ENCODE data around the gene CEP104. TPM values are rescaled to one million over a fixed set of nuclear protein-coding genes. Genes with fewer than 3 reads are reported as not detected.

CEP104 gene
- total RNA-seq, 2 experiments from 2014 or later, result 33.6 to 35.5 TPM

DNA sequence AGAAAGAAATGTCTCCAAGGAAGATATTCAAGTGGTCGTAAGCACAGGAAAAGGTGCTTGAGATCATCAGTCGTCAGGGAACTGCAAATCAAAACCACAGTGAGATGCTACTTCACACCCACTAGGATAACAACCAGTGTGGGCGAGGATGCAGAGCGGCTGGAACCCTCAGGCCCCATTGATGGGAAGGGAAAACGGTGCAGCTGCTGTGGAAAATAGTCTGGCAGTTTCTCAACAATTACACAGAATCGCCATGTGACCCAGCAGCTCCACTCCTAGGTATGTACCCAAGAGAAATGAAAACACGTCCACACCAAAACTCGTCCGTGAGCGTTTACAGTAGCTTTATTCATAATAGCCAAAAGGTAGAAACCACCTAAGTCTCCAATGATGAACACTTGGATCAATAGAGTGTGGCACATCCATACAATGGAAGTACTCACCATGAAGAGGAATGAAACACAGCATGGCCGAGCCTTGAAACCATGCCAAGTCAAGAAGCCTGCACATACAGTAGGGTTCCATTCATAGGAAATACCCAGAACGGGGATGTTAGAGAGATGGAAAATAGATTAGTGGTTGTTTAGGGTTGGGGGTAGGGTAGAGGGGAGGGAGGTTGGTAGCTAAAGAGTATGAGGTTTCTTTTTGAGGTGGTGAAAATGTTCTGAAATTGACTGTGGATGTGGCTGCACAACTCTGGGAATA is 6.4 kb upstream of the CEP104 start:
- intact Hi-C loops (cut with DNase I, micrococcal nuclease), result no loop called here
- POLR2A ChIA-PET, result interaction anchor here (0.6 kb wide), 1 partner anchor 805 kb away, joined by 3 read pairs; no protein-coding TSS in a partner anchor
- ATAC-seq, result no peak
- Mint-ChIP-seq H3K4me3 (no peak overlapping the region), H3K9me3 (ENCODE audit: low read depth) (no peaks in the 10 kb centered on the region), H3K27me3 (no peaks in the 10 kb centered on the region), H3K36me3 (ENCODE audit: low read depth) (peaks cover 13% of the 10 kb centered on the region), H3K4me1 (peaks cover 13% of the 10 kb centered on the region), H3K27ac (no peak overlapping the region)
- no peak for DNase-seq
- CTCF ChIA-PET, result interaction anchor here (0.7 kb wide), 1 partner anchor 347 kb away, joined by 3 read pairs; no protein-coding TSS in a partner anchor

DNA sequence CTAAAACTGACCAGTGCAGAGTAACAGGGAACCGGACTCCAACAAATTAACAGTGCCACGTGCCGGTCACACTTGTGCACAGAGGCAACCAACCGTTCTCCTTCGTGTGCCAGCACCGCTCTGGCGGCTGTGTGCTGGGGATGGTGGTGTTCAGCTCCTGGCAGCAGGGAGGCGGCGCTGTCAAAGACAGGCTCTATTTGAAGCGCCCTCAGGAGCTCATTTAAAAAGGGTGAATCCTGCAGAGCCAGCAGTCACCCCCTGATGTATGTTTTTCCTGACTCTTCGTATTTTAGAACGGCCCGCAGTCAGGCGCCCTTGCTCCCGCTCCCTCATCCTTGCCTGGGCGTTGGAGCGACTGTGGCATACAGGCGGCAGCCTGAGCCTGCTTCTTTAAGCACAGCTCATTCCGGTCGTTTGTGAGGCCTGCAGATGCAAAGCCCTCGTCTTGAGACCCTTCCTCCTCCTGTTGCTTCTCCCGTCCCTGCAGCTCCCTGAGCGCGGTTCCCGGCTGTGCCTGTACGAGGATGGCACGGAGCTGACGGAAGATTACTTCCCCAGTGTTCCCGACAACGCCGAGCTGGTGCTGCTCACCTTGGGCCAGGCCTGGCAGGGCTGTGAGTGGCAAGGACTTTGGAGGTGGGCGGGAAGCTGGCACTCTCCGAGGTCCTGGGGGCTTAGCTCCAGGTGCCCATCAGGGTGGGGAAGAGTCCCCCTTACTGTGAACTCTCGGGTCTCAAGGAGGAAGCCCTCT is 1.4 kb upstream of the CEP104 start:
- H3K4me3 Mint-ChIP-seq, result peak overlapping the region; percentile 95
- peaks cover 31% of the 10 kb centered on the region for H3K4me1 Mint-ChIP-seq
- peaks cover 5% of the 10 kb centered on the region for H3K36me3 Mint-ChIP-seq (ENCODE audit: low read depth)
- H3K27ac Mint-ChIP-seq, result peak overlapping the region; percentile 38
- POLR2A ChIA-PET, result interaction anchor here (1.1 to 1.7 kb wide), 2 partner anchors 41 to 62 kb away, joined by 4 read pairs; partner anchors contain the start of genes C1orf174 and LRRC47
- CTCF ChIA-PET, result interaction anchor here (0.6 to 1.3 kb wide), 2 partner anchors 64 to 204 kb away, joined by 3 to 4 read pairs; no protein-coding TSS in a partner anchor
- no peaks in the 10 kb centered on the region for H3K27me3 Mint-ChIP-seq
- DNase-seq (peak; percentile 51), ATAC-seq (no peak)
- H3K9me3 Mint-ChIP-seq (ENCODE audit: low read depth), result no peaks in the 10 kb centered on the region
- intact Hi-C loops (cut with DNase I, micrococcal nuclease), result loop anchor here in 1 of 2 experiments (5.0 to 10.0 kb wide), 3 partner anchors 206 to 1466 kb away; partner anchors contain the start of genes MORN1, PANK4, RER1 and TP73

DNA sequence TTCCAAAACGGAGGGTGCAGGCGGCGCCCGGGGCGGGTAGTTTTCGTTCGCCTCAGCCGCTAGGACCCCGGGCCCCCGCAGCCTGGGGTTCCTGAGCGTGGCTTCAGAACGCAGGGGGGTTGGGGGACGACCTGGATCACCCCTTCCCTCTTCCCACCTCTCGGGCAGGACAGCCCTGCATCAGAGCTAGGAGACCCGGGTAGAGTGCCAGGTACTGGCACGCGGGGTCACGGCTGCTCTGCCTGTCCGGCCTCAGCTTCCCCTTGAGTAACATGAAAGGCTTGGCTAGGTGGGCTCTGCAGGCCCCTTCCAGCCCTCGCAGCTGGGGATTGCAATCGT is 749 bp upstream of the CEP104 start:
- intact Hi-C loops (cut with DNase I, micrococcal nuclease), result loop anchor here (1.0 to 10.0 kb wide), 9 partner anchors 33 to 1465 kb away; partner anchors contain the start of genes C1orf174 (in 2 of the 2), LRRC47 (in 2 of the 2), SMIM1 (in 2 of the 2) and MORN1 (in 1 of the 2)
- ChIA-PET CTCF (interaction anchor here (0.6 to 1.3 kb wide), 4 partner anchors 15 to 637 kb away, joined by 3 to 4 read pairs (median 3); no protein-coding TSS in a partner anchor), POLR2A (interaction anchor here (1.1 to 1.7 kb wide), 2 partner anchors 42 to 62 kb away, joined by 4 read pairs; partner anchors contain the start of genes C1orf174 and LRRC47)
- Mint-ChIP-seq H3K4me1 (peaks cover 31% of the 10 kb centered on the region), H3K4me3 (peak overlapping the region; percentile 95), H3K36me3 (ENCODE audit: low read depth) (peaks cover 5% of the 10 kb centered on the region), H3K9me3 (ENCODE audit: low read depth) (no peaks in the 10 kb centered on the region), H3K27me3 (no peaks in the 10 kb centered on the region), H3K27ac (no peak overlapping the region)
- ATAC-seq (no peak), DNase-seq (no peak)

DNA sequence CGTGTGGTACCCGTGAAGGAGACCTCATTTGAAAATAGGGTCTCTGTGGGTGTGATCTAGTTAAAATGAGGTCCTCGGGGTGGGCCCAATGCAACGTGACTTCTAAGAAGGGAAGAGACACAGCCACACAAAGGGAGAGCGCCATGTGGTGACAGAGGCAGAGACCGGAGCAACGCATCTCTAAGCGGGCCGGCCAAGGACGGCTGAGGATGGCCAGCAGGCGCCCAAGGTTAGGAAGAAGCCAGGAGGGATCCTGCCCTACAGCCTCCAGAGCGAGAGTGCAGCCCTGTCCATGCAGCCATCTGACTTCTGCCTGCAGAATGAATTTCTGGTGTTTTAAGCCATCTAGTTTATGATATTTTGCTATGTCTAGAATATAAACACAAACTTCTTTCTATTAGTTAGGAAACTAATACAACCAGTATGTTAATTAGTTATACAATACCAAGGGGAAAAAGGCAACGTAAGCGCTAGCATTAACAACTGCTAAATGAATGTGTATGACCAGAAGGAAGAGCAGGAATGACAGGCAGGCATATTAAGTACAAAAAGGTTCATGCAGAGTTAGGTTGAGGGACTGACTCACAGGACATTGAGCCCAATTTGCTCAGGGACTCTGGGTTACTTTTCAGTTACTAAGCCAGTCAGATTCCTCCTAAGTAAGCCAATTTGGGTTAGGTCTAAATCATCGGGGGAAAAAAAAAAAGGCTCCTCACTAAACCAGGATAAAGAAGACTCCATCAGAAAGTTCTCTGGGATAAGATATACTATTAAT is 4.1 kb downstream of the CEP104 start:
- ChIA-PET CTCF (no interaction called here), POLR2A (no interaction called here)
- DNase-seq, result no peak
- no peak for ATAC-seq
- H3K4me1 Mint-ChIP-seq, result peaks cover 18% of the 10 kb centered on the region
- H3K9me3 Mint-ChIP-seq (ENCODE audit: low read depth), result no peaks in the 10 kb centered on the region
- H3K4me3 Mint-ChIP-seq, result no peak overlapping the region
- intact Hi-C loops (cut with DNase I, micrococcal nuclease), result loop anchor here in 1 of 2 experiments (10.0 kb wide), 1 partner anchor 1328 kb away; the partner anchor contains the start of gene PANK4
- H3K36me3 Mint-ChIP-seq (ENCODE audit: low read depth), result peaks cover 8% of the 10 kb centered on the region
- no peaks in the 10 kb centered on the region for H3K27me3 Mint-ChIP-seq
- H3K27ac Mint-ChIP-seq, result no peak overlapping the region

DNA sequence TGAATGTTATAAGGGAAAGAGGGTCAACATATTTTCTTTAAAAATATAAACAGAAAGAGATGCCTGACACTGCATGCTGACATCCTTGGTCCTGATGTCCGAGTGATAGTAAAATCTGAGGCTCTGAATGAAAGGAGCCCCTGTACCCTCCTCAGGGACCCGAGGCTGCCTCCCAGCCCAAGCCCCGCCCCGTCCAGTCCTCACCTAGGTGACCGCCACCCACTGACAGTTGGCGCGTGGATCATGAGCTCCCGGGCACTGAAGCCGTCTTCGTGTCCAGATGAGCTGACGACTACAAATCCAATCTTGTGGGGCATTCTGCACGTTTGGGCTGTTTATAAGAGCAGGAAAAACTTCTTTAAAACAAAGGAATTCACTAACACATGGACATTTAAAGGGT is 4.9 kb downstream of the CEP104 start:
- POLR2A ChIA-PET, result no interaction called here

DNA sequence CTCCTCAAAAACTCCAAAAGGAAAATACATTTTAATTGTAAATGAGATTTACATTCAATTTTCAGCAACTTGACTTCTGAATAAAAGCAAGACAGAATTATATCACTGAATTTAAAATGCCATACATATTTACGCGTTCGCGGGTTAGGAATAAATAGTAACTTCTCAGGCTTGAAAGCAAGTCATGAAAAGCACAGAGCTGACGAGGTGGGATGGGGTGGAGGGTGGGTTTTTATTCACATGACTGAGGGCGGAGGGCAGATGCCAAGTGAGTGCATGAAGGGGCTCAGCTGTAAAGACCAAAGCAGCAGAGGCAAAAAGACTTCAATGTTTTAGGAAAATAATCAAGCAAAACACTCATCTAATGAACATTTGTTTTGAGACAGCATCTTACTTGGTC is 5.7 kb downstream of the CEP104 start:
- Mint-ChIP-seq H3K27ac (no peak overlapping the region), H3K4me3 (no peak overlapping the region), H3K36me3 (ENCODE audit: low read depth) (peaks cover 14% of the 10 kb centered on the region), H3K9me3 (ENCODE audit: low read depth) (no peaks in the 10 kb centered on the region), H3K4me1 (peaks cover 17% of the 10 kb centered on the region), H3K27me3 (no peaks in the 10 kb centered on the region)
- ChIA-PET POLR2A (no interaction called here), CTCF (no interaction called here)
- intact Hi-C loops (cut with DNase I, micrococcal nuclease), result loop anchor here in 1 of 2 experiments (10.0 kb wide), 1 partner anchor 1326 kb away; the partner anchor contains the start of gene PANK4
- no peak for DNase-seq
- no peak for ATAC-seq

More for the DNA sequence above, 4.9 kb downstream of the CEP104 start:
- CTCF ChIA-PET, result no interaction called here
- peaks cover 10% of the 10 kb centered on the region for H3K36me3 Mint-ChIP-seq (ENCODE audit: low read depth)
- H3K27ac Mint-ChIP-seq, result no peak overlapping the region
- H3K4me1 Mint-ChIP-seq, result peaks cover 18% of the 10 kb centered on the region
- ATAC-seq (no peak), DNase-seq (no peak)
- H3K27me3 Mint-ChIP-seq, result no peaks in the 10 kb centered on the region
- intact Hi-C loops (cut with DNase I, micrococcal nuclease), result loop anchor here in 1 of 2 experiments (10.0 kb wide), 1 partner anchor 1327 kb away; the partner anchor contains the start of gene PANK4
- no peak overlapping the region for H3K4me3 Mint-ChIP-seq
- no peaks in the 10 kb centered on the region for H3K9me3 Mint-ChIP-seq (ENCODE audit: low read depth)

DNA sequence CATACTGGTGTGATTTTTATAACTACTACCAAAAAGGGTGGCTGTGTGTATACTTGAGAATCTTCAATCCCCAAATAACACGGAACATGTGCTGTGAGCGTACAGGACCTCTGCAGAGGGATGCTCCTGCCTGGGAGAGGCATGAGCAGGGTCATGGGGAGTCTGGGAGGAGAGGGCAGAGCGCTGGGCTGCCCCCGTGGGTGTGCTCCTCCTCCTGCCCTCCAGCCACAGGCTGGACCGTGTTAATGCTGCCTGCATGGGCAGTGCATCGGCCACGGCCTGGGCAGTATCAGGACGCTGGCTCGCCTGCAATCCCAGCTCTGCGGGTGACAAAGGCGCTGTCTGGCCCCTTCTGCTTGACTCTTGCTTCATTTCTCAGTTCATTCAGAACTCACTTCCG is 6.2 kb downstream of the CEP104 start:
- ATAC-seq, result no peak
- DNase-seq, result no peak
- Mint-ChIP-seq H3K9me3 (ENCODE audit: low read depth) (no peaks in the 10 kb centered on the region), H3K27ac (no peak overlapping the region), H3K27me3 (no peaks in the 10 kb centered on the region), H3K4me1 (peaks cover 13% of the 10 kb centered on the region), H3K4me3 (no peak overlapping the region), H3K36me3 (ENCODE audit: low read depth) (peaks cover 14% of the 10 kb centered on the region)
- intact Hi-C loops (cut with DNase I, micrococcal nuclease), result loop anchor here in 1 of 2 experiments (10.0 kb wide), 1 partner anchor 1326 kb away; the partner anchor contains the start of gene PANK4
- CTCF ChIA-PET, result no interaction called here
- POLR2A ChIA-PET, result no interaction called here

DNA sequence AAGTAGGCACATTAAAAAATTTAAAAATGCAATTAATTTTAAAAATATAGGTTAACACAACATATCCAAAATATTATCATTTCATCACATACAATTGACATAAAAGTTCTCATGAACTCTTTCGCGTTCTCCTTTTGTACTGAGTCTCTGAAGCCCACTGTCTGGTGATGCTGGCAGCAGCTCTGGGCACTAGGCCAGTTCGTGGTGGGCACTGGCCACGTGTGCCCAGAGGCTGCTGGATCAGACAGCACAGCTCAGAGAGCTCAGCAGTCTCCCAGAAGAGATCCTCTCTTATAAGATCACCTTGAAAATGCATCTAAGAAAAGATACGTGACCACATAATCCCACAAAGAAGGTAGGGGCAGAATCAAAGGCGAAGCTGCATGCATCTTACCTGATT is 9.9 kb downstream of the CEP104 start:
- DNase-seq (no peak), ATAC-seq (no peak)
- Mint-ChIP-seq H3K36me3 (ENCODE audit: low read depth) (peaks cover 28% of the 10 kb centered on the region), H3K27ac (no peak overlapping the region), H3K9me3 (ENCODE audit: low read depth) (no peaks in the 10 kb centered on the region), H3K4me1 (no peaks in the 10 kb centered on the region), H3K27me3 (no peaks in the 10 kb centered on the region), H3K4me3 (no peak overlapping the region)
- ChIA-PET CTCF (no interaction called here), POLR2A (no interaction called here)
- intact Hi-C loops (cut with DNase I, micrococcal nuclease), result no loop called here

DNA sequence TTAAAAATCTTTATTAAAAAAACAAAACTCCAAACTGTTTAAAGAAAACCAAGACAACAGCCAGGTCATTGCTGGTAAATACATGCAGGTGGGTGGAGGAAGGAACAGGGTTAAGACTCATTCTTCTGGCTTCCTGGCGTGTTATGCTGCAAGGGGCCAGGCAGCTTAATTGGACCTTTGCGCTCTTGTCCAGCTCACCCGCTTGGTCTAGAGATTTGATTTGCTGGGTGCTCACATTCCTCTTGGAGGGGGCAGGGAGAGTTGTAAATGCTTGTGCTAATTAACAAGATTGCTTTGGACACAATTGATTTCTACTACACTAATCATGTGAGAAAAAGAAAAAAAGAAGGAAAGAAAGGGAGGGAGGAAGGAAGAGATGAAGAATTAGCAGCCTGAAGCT is 10.5 kb downstream of the CEP104 start:
- no peaks in the 10 kb centered on the region for H3K9me3 Mint-ChIP-seq (ENCODE audit: low read depth)
- ATAC-seq (no peak), DNase-seq (no peak)
- intact Hi-C loops (cut with DNase I, micrococcal nuclease), result no loop called here
- H3K27ac Mint-ChIP-seq, result no peak overlapping the region
- no peak overlapping the region for H3K4me3 Mint-ChIP-seq
- ChIA-PET CTCF (no interaction called here), POLR2A (no interaction called here)
- no peaks in the 10 kb centered on the region for H3K27me3 Mint-ChIP-seq
- no peaks in the 10 kb centered on the region for H3K4me1 Mint-ChIP-seq
- peaks cover 28% of the 10 kb centered on the region for H3K36me3 Mint-ChIP-seq (ENCODE audit: low read depth)

DNA sequence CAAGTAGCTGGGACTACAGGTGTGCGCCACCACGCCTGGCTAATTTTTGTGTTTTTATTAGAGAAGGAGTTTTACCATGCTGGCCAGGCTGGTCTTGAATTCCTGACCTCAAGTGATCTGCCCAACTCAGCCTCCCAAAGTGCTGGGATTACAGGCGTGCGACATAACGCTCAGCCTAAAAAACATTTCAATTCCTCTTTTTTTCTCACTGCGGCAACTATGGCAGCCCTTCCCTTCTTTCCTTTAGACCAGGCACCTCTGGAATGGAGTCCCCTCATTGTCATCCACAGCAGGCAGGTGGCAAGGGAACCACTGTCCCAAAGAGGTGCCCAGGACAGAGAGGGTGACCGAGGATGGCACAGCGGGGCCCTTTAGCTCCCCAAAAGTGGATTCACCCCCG is 14.1 kb downstream of the CEP104 start:
- Mint-ChIP-seq H3K9me3 (ENCODE audit: low read depth) (peaks cover 1% of the 10 kb centered on the region), H3K4me1 (no peaks in the 10 kb centered on the region), H3K4me3 (no peak overlapping the region), H3K27me3 (no peaks in the 10 kb centered on the region), H3K36me3 (ENCODE audit: low read depth) (peaks cover 50% of the 10 kb centered on the region), H3K27ac (no peak overlapping the region)
- intact Hi-C loops (cut with DNase I, micrococcal nuclease), result no loop called here
- ATAC-seq, result no peak
- CTCF ChIA-PET, result no interaction called here
- POLR2A ChIA-PET, result no interaction called here
- DNase-seq, result no peak

DNA sequence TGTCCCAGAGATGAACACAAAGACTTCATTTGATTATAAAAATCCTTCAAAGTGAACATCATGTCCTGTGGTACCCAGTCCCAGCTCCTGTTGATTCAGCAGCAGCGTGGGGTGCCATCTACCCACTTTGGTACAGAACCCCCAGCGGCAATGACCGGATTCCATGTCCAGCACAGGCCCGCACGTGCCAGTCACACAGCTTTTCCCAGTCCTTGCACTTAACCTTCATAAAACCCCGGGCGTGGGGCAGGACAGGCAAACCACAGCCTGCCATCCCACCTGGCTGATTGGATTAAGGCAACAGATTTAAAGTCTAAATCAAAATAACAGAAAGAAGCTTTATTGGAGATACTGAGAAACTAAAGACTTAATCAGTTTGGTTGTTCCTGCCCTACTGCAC is 15.5 kb downstream of the CEP104 start:
- ATAC-seq (no peak), DNase-seq (no peak)
- CTCF ChIA-PET, result interaction anchor here (0.8 kb wide), 1 partner anchor 380 kb away, joined by 3 read pairs; no protein-coding TSS in a partner anchor
- H3K36me3 Mint-ChIP-seq (ENCODE audit: low read depth), result peaks cover 54% of the 10 kb centered on the region
- H3K27me3 Mint-ChIP-seq, result no peaks in the 10 kb centered on the region
- H3K4me3 Mint-ChIP-seq, result no peak overlapping the region
- H3K9me3 Mint-ChIP-seq (ENCODE audit: low read depth), result peaks cover 8% of the 10 kb centered on the region
- H3K4me1 Mint-ChIP-seq, result no peaks in the 10 kb centered on the region
- POLR2A ChIA-PET, result no interaction called here
- intact Hi-C loops (cut with DNase I, micrococcal nuclease), result no loop called here
- no peak overlapping the region for H3K27ac Mint-ChIP-seq

Measured in activated CD4-positive, alpha-beta T cell treated with anti-CD3 and anti-CD28 coated beads for 36 hours (primary cell).